Endothelial cell of umbilical vein (primary cell): ENCODE measurements around the gene CLCN5. TPM values are rescaled to one million over a fixed set of nuclear protein-coding genes. Genes with fewer than 3 reads are reported as not detected.

Source experiments
- BruUV-seq: library from RNA; stranded (reverse); fragments of 400-500 nt; replicated peaks from 2 replicates; lab custom pipeline; 2021; lab: Mats Ljungman, UMichigan
- CTCF ChIA-PET: fragments of 300-600, 350-600 bp; sonication (Branson Sonifier 250); formaldehyde crosslinking; loops from one replicate; lab custom pipeline; 2021; ENCODE audit warnings: antibody characterized with exemption, inconsistent platforms; lab: Charles Lee
- POLR2A ChIA-PET: fragments of 300-600, 350-600 bp; sonication (Branson Sonifier 250); formaldehyde crosslinking; loops from one replicate; lab custom pipeline; 2021; ENCODE audit warnings: antibody characterized with exemption, inconsistent platforms; lab: Charles Lee
- DNase-seq: peaks from one replicate; pipeline ENCODE4 v3.0.0-alpha.2; 2011; ENCODE audit warnings: low read depth, low spot score
- FAIRE-seq: peaks from 2 replicates; lab custom pipeline; 2011; peaks lifted over from hg19 to GRCh38; lab: Jason Lieb, UNC
- H2AFZ ChIP-seq: 2 replicates; pipeline ENCODE4 v1.6.0; 2012; ENCODE audit warnings: low read depth, low read length, control low read depth, inconsistent platforms
- H3K27ac ChIP-seq: 2 replicates; pipeline ENCODE4 v1.5.1; 2011; ENCODE audit warnings: low read depth, mild to moderate bottlenecking, control low read depth, low read length, moderate library complexity; ENCODE audit not compliant: insufficient read depth
- H3K27me3 ChIP-seq, 2 experiments: 2 replicates each; pipeline versions ENCODE4 v1.6.0 to v1.6.1; 2011; ENCODE audit warnings: low read length in 2 of 2, mixed read lengths in 1 of 2; ENCODE audit not compliant: control insufficient read depth in 2 of 2, insufficient read depth in 2 of 2
- H3K36me3 ChIP-seq, 2 experiments: 2 replicates in 1 of 2; 3 replicates in 1 of 2; pipeline ENCODE4 v1.5.1; 2011; ENCODE audit warnings: low read length in 2 of 2, mild to moderate bottlenecking in 1 of 2, moderate library complexity in 1 of 2; ENCODE audit not compliant: control insufficient read depth in 2 of 2, insufficient read depth in 2 of 2; ENCODE audit errors: extremely low read depth in 1 of 2
- H3K4me1 ChIP-seq: 3 replicates; pipeline ENCODE4 v1.5.1; 2011; ENCODE audit warnings: mild to moderate bottlenecking, low read length; ENCODE audit not compliant: control insufficient read depth, insufficient read depth; ENCODE audit errors: extremely low read depth
- H3K4me2 ChIP-seq: 2 replicates; pipeline ENCODE4 v1.6.1; 2011; ENCODE audit warnings: low read length, control low read depth, mixed read lengths; ENCODE audit not compliant: insufficient read depth
- H3K4me3 ChIP-seq, 3 experiments: fragments of 200-600 bp in 1 of 3; sonication (generic), shearing (Covaris generic) in 1 of 3; replicated peaks in 1 of 3; 2 replicates each; pipeline ENCODE4 v1.5.1; 2011 to 2016; ENCODE audit warnings: control low read depth in 3 of 3, low read length in 3 of 3, mild to moderate bottlenecking in 2 of 3, inconsistent platforms in 1 of 3, low read depth in 1 of 3, moderate library complexity in 1 of 3; ENCODE audit not compliant: insufficient read depth in 1 of 3
- H3K79me2 ChIP-seq: 2 replicates; pipeline ENCODE4 v1.6.0; 2012; ENCODE audit warnings: low read length, inconsistent platforms; ENCODE audit not compliant: control insufficient read depth, insufficient read depth
- H3K9ac ChIP-seq: replicated peaks from 2 replicates; pipeline ENCODE3; 2011; ENCODE audit warnings: low read length, control low read depth; ENCODE audit not compliant: insufficient read depth; ENCODE audit errors: extremely low read depth
- H3K9me1 ChIP-seq: replicated peaks from 3 replicates; pipeline ENCODE4 v1.6.0; 2011; ENCODE audit warnings: mild to moderate bottlenecking, low read length; ENCODE audit not compliant: control insufficient read depth, insufficient read depth; ENCODE audit errors: extremely low read depth
- H3K9me3 ChIP-seq: replicated peaks from 2 replicates; pipeline ENCODE4 v1.5.1; 2012; ENCODE audit warnings: low read length, inconsistent platforms; ENCODE audit not compliant: control insufficient read depth, insufficient read depth
- H4K20me1 ChIP-seq: replicated peaks from 2 replicates; pipeline ENCODE3; 2011; ENCODE audit warnings: mild to moderate bottlenecking, low read length; ENCODE audit not compliant: control insufficient read depth, insufficient read depth; ENCODE audit errors: extremely low read depth
- EZH2 ChIP-seq: IDR thresholded peaks from 2 replicates; pipeline ENCODE4 v1.6.1; 2012; ENCODE audit warnings: borderline replicate concordance, low read depth, mild to moderate bottlenecking, moderate library complexity, low read length, inconsistent platforms; ENCODE audit not compliant: severe bottlenecking
- FOS ChIP-seq: IDR thresholded peaks from 2 replicates; pipeline ENCODE4 v1.6.1; 2011; ENCODE audit warnings: mild to moderate bottlenecking, low read length, moderate library complexity, borderline replicate concordance; ENCODE audit not compliant: insufficient read depth
- GATA2 ChIP-seq: IDR thresholded peaks from 2 replicates; pipeline ENCODE4 v1.7.0; 2011; ENCODE audit warnings: low read depth, mild to moderate bottlenecking, moderate library complexity, mixed read lengths, low read length; ENCODE audit not compliant: insufficient read length, insufficient read depth
- JUN ChIP-seq: IDR thresholded peaks from 2 replicates; pipeline ENCODE4 v1.6.1; 2011; ENCODE audit warnings: borderline replicate concordance, low read depth; ENCODE audit not compliant: insufficient read length, insufficient read depth
- MYC ChIP-seq: IDR thresholded peaks from one replicate; pipeline ENCODE4 v1.6.1; 2011; ENCODE audit warnings: mild to moderate bottlenecking, low read depth, low read length
- POLR2A ChIP-seq: IDR thresholded peaks from 2 replicates; pipeline ENCODE4 v1.6.1; 2012; ENCODE audit warnings: low read depth, mild to moderate bottlenecking, control low read depth, low read length
- POLR2AphosphoS5 ChIP-seq: IDR thresholded peaks from 2 replicates; pipeline ENCODE4 v1.6.1; 2012; ENCODE audit warnings: low read depth, mild to moderate bottlenecking, control low read depth, low read length, moderate library complexity; ENCODE audit not compliant: insufficient read depth
- dilution Hi-C: fragments of 300-500 bp; cut with MboI; formaldehyde crosslinking; loops from one replicate; pipeline ENCODE4 v1.15.0; 2019; ENCODE audit warnings: low sequenced_read_pairs; ENCODE audit not compliant: extremely low pct_ligation_motif_present
- intact Hi-C: fragments of 100-400 bp; cut with micrococcal nuclease; formaldehyde crosslinking; loops from one replicate; pipeline ENCODE4 v1.10.0; 2022
- polyA plus RNA-seq, 4 experiments: library from polyadenylated mRNA; depleted of rRNA in 3 of 4; stranded (reverse) in 3 of 4; unstranded in 1 of 4; fragments of >200 nt; gene quantifications; 2 replicates each; pipeline versions ENCODE4 v1.2.1 to v1.2.3, GENCODE V29; 2011 to 2012; ENCODE audit warnings: missing spikeins in 1 of 4
- total RNA-seq: library from RNA; stranded (reverse); gene quantifications from 2 replicates; pipeline ENCODE4 v1.2.3, GENCODE V29; 2021
- TF ChIP-seq, protein P1 (sequence below), 2 donors: IDR thresholded peaks; 1 replicate in 1 of 2; 2 replicates in 1 of 2; pipeline ENCODE4 v1.5.1; 2011; ENCODE audit warnings: low read length in 2 of 2, mild to moderate bottlenecking in 2 of 2, moderate library complexity in 2 of 2, control low read depth in 1 of 2, inconsistent platforms in 1 of 2, low read depth in 1 of 2; ENCODE audit not compliant: insufficient read depth in 1 of 2; ENCODE audit errors: extremely low read depth in 1 of 2
- TF ChIP-seq, protein P2 (sequence below): IDR thresholded peaks from 2 replicates; pipeline ENCODE4 v1.6.1; 2011; ENCODE audit not compliant: insufficient read depth, insufficient read length

The CLCN5 gene
- total and polyA plus RNA-seq, 2 donors (not counting 3 experiments of a cell fraction or from before 2014, with no cell fraction given) = 3.1 to 12.9 TPM

DNA sequence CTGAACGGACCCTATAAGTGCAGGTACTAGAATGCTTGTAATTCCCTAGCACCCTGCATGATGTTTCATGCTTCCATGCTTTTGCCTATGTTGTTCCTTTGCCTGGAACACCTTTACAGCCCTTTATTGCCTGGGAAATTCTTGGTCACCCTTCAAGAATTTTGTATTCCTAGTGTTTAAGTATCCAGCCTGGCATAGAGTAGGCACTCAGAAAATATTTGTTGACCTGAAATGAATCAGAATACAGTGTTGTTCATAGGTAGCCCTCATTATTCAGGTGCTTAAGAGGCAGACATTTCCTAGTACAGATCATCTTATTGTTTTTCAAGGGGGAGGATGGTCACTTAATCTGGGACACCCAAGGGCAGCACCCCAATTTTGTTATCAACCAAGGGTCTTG lies 203.1 kb downstream of the CLCN5 start:
- H3K9ac ChIP-seq = no peak overlapping the region
- CTCF ChIA-PET = no interaction called here
- FAIRE-seq = no peak

More for the DNA sequence above, 203.1 kb downstream of the CLCN5 start:
- no peak overlapping the region for H3K4me3 ChIP-seq
- no peaks in the 10 kb centered on the region for H4K20me1 ChIP-seq
- H3K79me2 ChIP-seq = no peaks in the 10 kb centered on the region
- no peak for DNase-seq
- POLR2A ChIA-PET = no interaction called here
- H3K36me3 ChIP-seq = no peaks in the 10 kb centered on the region
- H3K4me1 ChIP-seq = no peaks in the 10 kb centered on the region
- TF ChIP-seq FOS = no peak
- TF ChIP-seq JUN = no peak
- TF ChIP-seq POLR2A = no peak
- TF ChIP-seq, protein P1, sequence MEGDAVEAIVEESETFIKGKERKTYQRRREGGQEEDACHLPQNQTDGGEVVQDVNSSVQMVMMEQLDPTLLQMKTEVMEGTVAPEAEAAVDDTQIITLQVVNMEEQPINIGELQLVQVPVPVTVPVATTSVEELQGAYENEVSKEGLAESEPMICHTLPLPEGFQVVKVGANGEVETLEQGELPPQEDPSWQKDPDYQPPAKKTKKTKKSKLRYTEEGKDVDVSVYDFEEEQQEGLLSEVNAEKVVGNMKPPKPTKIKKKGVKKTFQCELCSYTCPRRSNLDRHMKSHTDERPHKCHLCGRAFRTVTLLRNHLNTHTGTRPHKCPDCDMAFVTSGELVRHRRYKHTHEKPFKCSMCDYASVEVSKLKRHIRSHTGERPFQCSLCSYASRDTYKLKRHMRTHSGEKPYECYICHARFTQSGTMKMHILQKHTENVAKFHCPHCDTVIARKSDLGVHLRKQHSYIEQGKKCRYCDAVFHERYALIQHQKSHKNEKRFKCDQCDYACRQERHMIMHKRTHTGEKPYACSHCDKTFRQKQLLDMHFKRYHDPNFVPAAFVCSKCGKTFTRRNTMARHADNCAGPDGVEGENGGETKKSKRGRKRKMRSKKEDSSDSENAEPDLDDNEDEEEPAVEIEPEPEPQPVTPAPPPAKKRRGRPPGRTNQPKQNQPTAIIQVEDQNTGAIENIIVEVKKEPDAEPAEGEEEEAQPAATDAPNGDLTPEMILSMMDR (IDR thresholded peaks at IDR 0.05; ENCODE audit: extremely low read depth in 1 of 2, insufficient read depth in 1 of 2, low read depth in 1 of 2, low read length in 2 of 2) = no peak
- no peak for TF ChIP-seq GATA2
- TF ChIP-seq, protein P2, sequence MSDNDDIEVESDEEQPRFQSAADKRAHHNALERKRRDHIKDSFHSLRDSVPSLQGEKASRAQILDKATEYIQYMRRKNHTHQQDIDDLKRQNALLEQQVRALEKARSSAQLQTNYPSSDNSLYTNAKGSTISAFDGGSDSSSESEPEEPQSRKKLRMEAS = no peak
- TF ChIP-seq EZH2 = no peak
- TF ChIP-seq POLR2AphosphoS5 = no peak
- TF ChIP-seq MYC = no peak
- H3K27me3 ChIP-seq = peaks cover 0 to 4% of the 10 kb centered on the region in 2 experiments
- no TSS peak for BruUV-seq
- dilution Hi-C loops (no loop called here), intact Hi-C loops (no loop called here)
- H3K9me1 ChIP-seq = no peaks in the 10 kb centered on the region
- H2AFZ ChIP-seq = no peak overlapping the region
- no peak overlapping the region for H3K27ac ChIP-seq
- H3K9me3 ChIP-seq = no peaks in the 10 kb centered on the region
- H3K4me2 ChIP-seq = no peak overlapping the region
